NCI-H2227 treated with DMSO at 0.1 percent for 48 hours (cell line): ENCODE data around the gene VAMP8.
"Not testable (repeated sequence)": the region's sequence is repeated elsewhere in the genome, so short reads cannot be mapped to it uniquely, and the experiment has no call there.

ENCODE experiments used
- DNase-seq: peaks from one replicate; lab custom pipeline; 2025; lab: John Stamatoyannopoulos, UW

VAMP8 gene

GRCh38 chr2:85577386-85578242, at the start of gene VAMP8:
VAMP8 (plus strand) TSS chr2:85577586; CDS start chr2:85577647, 61 bp downstream.
- no peak for DNase-seq

- DNase-seq: no peak
Observed at GRCh38 chr2:85527787-85528186, 49.6 kb upstream of the VAMP8 start.

- no peak for DNase-seq
Observed at GRCh38 chr2:85528355-85528754, 49.0 kb upstream of the VAMP8 start.

GRCh38 chr2:85529809-85530208, 47.6 kb upstream of the VAMP8 start:
- DNase-seq: no peak

GRCh38 chr2:85531589-85531988, 45.8 kb upstream of the VAMP8 start:
- DNase-seq: no peak

GRCh38 chr2:85534099-85534498, 43.3 kb upstream of the VAMP8 start:
- DNase-seq: no peak

GRCh38 chr2:85534881-85535280, 42.5 kb upstream of the VAMP8 start:
- DNase-seq: no peak

- peak; percentile 25 for DNase-seq
Observed at GRCh38 chr2:85536479-85536878, 40.9 kb upstream of the VAMP8 start.

- DNase-seq: peak; percentile 76
Observed at GRCh38 chr2:85537600-85538506, 39.5 kb upstream of the VAMP8 start.

- DNase-seq: peak; percentile 98
Observed at GRCh38 chr2:85538507-85539360, 38.7 kb upstream of the VAMP8 start, which contains the start of gene MAT2A. MAT2A (plus strand) TSS chr2:85539168; CDS start chr2:85539288, 120 bp downstream.

- DNase-seq: no peak
Observed at GRCh38 chr2:85539361-85540132, 37.8 kb upstream of the VAMP8 start.

GRCh38 chr2:85540133-85540648, 37.2 kb upstream of the VAMP8 start:
- DNase-seq: no peak

- DNase-seq: no peak
Observed at GRCh38 chr2:85541262-85541661, 36.1 kb upstream of the VAMP8 start.

- no peak for DNase-seq
Observed at GRCh38 chr2:85541753-85542457, 35.5 kb upstream of the VAMP8 start.

GRCh38 chr2:85542777-85543176, 34.6 kb upstream of the VAMP8 start:
- no peak for DNase-seq

GRCh38 chr2:85544254-85544691, 33.1 kb upstream of the VAMP8 start:
- DNase-seq: peak; percentile 33

- DNase-seq: not testable (repeated sequence)
Observed at GRCh38 chr2:85544915-85545779, 32.2 kb upstream of the VAMP8 start.

GRCh38 chr2:85545780-85546240, 31.6 kb upstream of the VAMP8 start:
- no peak for DNase-seq
